AG10803 (cell line): ENCODE results near the gene RPS14.
A peak's percentile ranks its signal among the peaks of the same experiment; 100 is the strongest.

ENCODE experiments used
- DNase-seq: peaks from one replicate; pipeline ENCODE4 v3.0.0; 2010; ENCODE audit warnings: low read depth
- H3K4me3 ChIP-seq: 2 replicates; pipeline ENCODE4 v1.5.1; 2011; ENCODE audit warnings: mild to moderate bottlenecking, low read length, control low read depth
- CTCF ChIP-seq: conservative IDR thresholded peaks from 2 replicates; pipeline ENCODE4 v1.5.1; 2011; ENCODE audit warnings: mild to moderate bottlenecking, low read length, control low read depth, inconsistent platforms

The RPS14 gene

GRCh38 chr5:150412319-150413175 is 37.0 kb downstream of the RPS14 start, which contains the start of gene CD74:
CD74 (minus strand) TSS chr5:150412910; CDS start chr5:150412749, 161 bp downstream.
- no peak for TF ChIP-seq CTCF
- peak; percentile 17 for DNase-seq
- no peak within 1 kb of the TSS for H3K4me3 ChIP-seq

- DNase-seq, result no peak
- TF ChIP-seq CTCF, result no peak
- no peak overlapping the region for H3K4me3 ChIP-seq
Measured at GRCh38 chr5:150411245-150411979, 38.1 kb downstream of the RPS14 start.

GRCh38 chr5:150410524-150411244 is 38.9 kb downstream of the RPS14 start:
- no peak overlapping the region for H3K4me3 ChIP-seq
- DNase-seq, result peak; percentile 76
- no peak for TF ChIP-seq CTCF

- DNase-seq, result peak; percentile 85
- no peak overlapping the region for H3K4me3 ChIP-seq
- no peak for TF ChIP-seq CTCF
Measured at GRCh38 chr5:150409638-150410523, 39.7 kb downstream of the RPS14 start.

GRCh38 chr5:150408231-150408943 is 41.2 kb downstream of the RPS14 start:
- no peak for DNase-seq
- H3K4me3 ChIP-seq, result no peak overlapping the region
- no peak for TF ChIP-seq CTCF
